Stimulated activated CD8-positive, alpha-beta memory T cell treated with anti-CD3 and anti-CD28 coated beads, Interleukin-4, amount 100 ng/mL, for 48 hours (primary cell): ENCODE results near the gene MECP2.

Experiments
- DNase-seq: peaks from one replicate; pipeline ENCODE4 v3.0.0-alpha.2; 2020

The MECP2 gene

GRCh38 chrX:154030715-154031305, 66.7 kb downstream of the MECP2 start:
- no peak for DNase-seq

GRCh38 chrX:154030266-154030665, 67.3 kb downstream of the MECP2 start:
- no peak for DNase-seq

GRCh38 chrX:154029439-154029838, 68.1 kb downstream of the MECP2 start:
- DNase-seq: no peak

GRCh38 chrX:154028502-154029184, 68.9 kb downstream of the MECP2 start:
- no peak for DNase-seq

- DNase-seq: no peak
Observed at GRCh38 chrX:154027986-154028385, 69.5 kb downstream of the MECP2 start.

- DNase-seq: no peak
Observed at GRCh38 chrX:154027022-154027402, 70.5 kb downstream of the MECP2 start.

- no peak for DNase-seq
Observed at GRCh38 chrX:154026136-154027021, 71.1 kb downstream of the MECP2 start.

DNA sequence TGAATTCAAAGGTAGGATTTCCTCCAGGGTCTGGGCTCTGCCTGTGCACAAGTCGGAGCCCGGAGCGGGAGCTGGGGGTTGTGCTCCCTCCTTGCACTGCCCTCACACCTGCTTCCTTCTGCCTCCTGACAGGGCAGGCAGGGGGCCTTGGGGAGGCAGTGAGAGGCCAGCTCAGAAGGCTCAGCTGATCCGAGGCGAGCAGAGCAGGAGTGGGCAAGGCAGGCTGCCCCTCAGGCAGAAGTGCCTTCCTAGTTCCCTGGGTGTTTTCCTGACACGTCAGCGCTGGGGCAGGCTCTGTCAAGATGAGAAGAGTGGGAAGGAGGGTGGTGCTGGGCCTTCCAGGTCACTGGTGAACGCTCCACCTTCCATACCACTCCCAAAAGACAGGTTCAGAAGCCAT, 72.3 kb downstream of the MECP2 start:
- no peak for DNase-seq

- no peak for DNase-seq
Observed at GRCh38 chrX:154024271-154024670, 73.2 kb downstream of the MECP2 start.

GRCh38 chrX:154023276-154024000, 74.1 kb downstream of the MECP2 start:
- no peak for DNase-seq

GRCh38 chrX:154022108-154022507, 75.4 kb downstream of the MECP2 start:
- DNase-seq: no peak

DNA sequence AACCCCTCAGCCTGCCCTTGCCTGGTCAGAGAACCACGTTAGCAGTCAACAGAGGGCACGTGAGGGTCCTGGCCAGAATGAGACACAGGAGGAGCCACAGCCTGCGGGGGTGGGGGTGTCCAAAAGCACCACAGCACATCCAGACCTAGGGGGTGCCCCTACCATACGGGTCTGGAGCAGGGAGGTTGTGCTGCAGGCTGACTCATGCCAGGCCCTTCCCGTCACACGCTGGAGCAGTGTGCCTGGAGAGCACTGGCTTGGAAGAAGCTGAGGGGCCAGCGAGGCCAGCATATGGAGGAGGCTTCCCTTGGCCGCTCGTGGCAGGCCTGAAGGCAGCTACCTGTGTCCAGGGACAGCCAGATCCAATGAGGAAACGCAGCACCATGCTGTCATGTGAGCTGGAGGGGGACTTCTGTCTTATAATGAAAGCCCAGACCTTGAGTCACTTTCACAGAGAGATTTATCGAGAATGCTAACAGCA, 76.3 kb downstream of the MECP2 start:
- DNase-seq: peak; percentile 47

DNA sequence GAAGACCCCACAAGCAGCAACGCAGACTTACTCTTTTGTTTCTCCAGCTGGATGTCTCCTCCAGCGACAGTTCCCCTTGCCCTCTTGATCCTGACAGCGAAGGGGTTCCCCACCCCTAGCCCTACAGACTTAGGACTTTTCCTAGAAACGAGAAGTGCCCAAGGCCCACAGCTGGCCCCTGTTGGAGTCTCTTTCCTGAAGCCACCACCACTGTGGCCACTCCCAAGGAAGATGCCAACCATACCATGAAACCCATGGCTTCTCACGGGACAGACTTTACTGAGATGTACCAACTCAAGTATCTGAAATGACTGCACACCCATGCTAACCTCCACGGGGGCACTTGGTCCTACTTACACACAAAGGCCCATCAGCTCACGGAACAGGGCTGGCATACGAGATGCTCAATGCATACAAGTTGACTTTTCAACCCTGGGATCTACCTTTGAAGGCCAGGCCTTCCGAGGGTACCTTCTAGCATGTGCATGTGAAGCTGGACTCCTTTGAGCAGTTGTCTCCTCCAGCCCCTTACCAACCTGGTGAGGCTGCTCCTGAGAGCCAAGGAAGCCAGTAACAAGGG, 76.9 kb downstream of the MECP2 start:
- DNase-seq: no peak

DNA sequence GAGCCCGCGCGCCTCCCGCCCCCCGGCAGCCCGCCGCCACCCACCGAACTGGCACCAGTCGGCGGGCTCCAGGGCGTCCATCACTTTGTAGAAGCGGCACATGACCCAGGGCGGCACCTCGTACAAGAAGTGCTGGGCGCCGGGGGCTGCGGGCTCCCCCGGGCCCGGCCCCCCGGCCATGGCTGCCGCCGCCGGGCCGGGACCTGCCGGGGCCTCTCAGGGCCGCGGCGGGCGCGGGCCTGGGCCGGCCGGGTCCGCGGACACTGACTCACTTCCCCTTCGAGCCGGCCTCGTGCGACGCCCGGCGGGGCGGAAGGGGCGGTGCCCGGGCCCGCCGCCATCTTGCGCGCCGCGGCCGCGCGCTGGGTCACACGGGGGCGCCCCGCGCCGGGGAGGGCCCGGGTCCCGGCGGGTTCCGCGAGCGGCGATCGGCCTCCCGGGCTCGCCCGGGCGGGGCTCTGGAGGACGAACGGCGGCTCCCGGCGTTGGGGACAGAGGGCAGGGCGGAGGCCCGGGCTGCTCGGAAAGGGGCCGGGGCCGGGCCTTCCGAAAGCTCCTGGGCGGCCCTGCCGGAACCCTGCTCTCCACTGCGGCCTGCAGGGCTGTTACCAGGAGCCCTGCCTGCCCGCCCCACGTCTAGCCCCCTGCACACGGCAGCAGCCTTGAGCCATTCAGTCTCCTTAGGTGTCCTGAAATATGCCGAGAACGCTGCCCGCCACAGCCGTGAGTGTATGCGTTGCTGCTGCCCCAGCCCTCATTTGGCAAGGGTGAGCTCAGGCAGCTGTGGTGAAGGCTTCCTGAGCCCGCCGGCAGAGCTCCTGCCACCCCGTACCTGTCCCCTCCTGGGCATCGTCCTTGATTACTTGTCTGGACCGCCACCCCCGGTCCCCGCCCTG, 77.6 kb downstream of the MECP2 start, which contains the start of gene IRAK1:
Gene IRAK1, minus strand, starts transcription at position 270 of the 896 bp plus-strand sequence. Its CDS starts 90 bp downstream, at position 180.
- peak; percentile 65 for DNase-seq

- peak; percentile 43 for DNase-seq
Observed at GRCh38 chrX:154019061-154019621, 78.4 kb downstream of the MECP2 start.

GRCh38 chrX:154018518-154019060, 78.9 kb downstream of the MECP2 start:
- no peak for DNase-seq

DNA sequence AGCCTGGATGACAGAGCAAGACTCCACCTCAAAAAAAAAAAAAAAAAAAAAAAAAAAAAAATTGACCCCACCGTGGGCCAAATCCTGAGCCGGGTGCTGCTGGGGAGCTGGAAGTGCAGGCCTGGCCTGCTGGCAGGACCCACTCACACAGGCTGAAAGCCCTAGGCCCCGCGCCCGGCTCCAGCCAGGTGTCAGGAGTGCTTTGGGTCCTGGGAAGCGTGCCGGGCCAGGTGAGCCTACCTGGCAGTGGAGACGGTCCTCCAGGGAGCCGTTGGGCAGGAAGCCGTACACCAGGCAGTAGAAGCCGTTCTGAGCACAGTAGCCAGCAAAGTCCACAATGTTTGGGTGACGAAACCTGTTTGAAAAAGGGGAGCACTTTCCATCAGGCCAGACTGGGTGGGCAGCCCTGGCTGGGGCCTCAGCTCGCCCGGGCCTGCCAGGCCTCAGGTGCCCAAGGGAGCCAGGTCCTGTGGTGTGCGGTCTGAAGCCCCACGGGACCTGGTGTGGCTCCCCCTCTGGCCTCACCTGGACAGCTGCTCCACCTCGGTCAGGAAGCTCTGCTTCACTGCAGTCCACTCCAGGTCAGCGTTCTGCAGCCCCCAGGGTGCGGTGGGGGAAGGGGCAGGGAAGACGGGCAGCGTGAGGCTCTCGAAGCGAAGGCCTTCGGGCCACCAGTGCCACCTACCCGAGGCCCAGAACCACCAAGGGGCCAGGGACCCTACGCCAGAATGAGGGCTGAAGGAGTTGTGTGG, 79.6 kb downstream of the MECP2 start:
- no peak for DNase-seq

DNA sequence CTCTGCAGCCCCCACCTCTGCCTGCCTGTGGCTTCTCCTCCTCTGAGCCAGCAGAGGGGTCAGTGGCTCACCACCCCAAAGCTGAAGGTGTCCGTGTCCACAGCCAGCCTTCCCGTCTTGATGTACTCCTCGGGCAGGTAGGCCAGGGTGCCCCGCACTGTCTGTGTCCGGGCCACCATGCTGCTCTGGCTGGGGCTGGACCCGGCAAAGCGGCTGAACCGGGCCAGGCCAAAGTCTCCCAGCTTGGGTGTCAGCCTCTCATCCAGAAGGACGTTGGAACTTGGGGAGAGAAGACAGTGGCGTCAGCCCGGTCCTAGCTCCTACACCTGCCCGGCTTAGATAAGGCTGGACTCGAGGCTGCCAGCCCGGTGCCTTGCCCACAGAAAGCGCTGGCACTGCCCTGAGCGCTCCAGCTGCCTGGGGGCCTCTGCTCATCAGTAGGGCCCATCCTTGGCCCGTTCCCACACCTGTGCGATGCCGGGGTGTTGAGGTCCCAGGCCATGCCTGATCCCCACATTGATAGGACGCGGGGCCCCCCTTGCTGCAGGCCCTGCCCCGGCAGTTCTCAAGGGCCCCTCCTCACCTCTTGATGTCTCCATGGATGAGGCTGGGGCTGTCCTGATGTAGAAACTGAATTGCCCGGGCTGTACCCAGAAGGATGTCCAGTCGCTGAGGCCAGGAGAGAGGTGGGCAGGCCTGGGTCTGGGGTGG, 81.0 kb downstream of the MECP2 start:
- DNase-seq: no peak

- DNase-seq: no peak
Observed at GRCh38 chrX:154015581-154016264, 81.8 kb downstream of the MECP2 start.
